Measurements from ENCODE around the gene CLDND1. TPM values are rescaled to one million over a fixed set of nuclear protein-coding genes. Genes with fewer than 3 reads are reported as not detected.
A peak's percentile ranks its signal among the peaks of the same experiment; 100 is the strongest.

CLDND1 gene
- total RNA-seq, 1 donor from 2014 or later: 160 TPM

DNA sequence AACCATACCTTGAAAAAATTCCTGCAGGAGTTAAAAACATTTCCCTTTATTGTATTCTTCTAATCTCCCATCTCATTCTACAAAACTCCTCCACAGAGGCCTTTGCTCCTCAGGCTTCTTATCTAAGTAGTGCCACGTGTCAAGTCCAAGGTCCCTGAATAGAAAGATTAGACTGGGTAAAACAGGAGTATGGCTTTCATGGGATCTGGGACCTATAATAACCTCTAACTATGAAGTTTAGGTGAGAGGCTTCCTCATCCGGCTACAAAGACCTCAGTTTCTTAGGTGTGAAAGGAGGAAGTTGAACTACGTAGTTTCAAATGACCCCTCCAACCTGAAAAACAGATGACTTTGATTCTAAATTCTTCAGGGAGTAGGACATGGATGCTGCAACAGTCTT is 29.1 kb upstream of the CLDND1 start:
- DNase-seq (ENCODE audit: low read depth): no peak

GRCh38 chr3:98551236-98551635 is 28.5 kb upstream of the CLDND1 start:
- DNase-seq (ENCODE audit: low read depth): no peak

DNA sequence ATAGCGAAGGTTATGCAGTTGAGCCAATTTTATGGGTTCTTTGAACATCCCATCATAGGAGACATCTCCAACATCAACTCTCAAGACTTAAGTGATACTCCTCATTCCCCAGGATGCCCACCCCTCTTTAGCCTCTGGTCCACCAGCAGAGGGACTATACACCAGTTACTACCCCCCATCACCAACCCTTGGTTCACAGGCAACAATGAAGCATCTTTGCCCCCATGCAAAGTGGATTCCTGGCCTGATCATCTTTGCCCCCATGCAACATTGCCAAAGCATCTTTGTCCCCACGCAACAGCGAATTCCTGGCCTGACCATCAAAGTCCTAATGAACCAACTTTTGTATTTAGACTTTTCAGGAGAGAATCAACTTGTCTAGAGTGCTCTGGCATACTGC is 28.1 kb upstream of the CLDND1 start:
- DNase-seq (ENCODE audit: low read depth): no peak

DNA sequence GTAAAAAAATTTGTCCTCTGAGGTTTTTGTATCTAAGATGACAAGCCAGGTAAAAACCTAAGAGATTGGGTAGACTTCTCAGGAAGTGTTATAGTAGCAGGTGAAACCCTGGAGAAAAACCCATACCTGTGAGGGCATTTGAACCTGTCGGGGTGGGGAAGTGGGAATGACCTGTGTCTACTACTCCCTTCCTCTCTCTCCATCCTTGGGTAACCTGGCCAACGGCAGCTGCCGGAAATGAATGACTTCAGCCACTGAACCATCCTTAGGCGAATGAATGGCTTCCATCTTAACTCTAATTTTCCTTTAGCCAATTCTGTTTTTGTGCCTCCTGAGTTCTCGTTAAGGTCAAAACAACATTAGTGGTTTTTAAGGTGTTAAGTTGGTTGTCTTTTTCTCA is 25.8 kb upstream of the CLDND1 start:
- DNase-seq (ENCODE audit: low read depth): no peak

GRCh38 chr3:98545940-98546339 is 23.2 kb upstream of the CLDND1 start:
- DNase-seq (ENCODE audit: low read depth): no peak

GRCh38 chr3:98542623-98543022 is 19.9 kb upstream of the CLDND1 start:
- DNase-seq (ENCODE audit: low read depth): no peak

GRCh38 chr3:98541695-98542094 is 19.0 kb upstream of the CLDND1 start:
- DNase-seq (ENCODE audit: low read depth): no peak

DNA sequence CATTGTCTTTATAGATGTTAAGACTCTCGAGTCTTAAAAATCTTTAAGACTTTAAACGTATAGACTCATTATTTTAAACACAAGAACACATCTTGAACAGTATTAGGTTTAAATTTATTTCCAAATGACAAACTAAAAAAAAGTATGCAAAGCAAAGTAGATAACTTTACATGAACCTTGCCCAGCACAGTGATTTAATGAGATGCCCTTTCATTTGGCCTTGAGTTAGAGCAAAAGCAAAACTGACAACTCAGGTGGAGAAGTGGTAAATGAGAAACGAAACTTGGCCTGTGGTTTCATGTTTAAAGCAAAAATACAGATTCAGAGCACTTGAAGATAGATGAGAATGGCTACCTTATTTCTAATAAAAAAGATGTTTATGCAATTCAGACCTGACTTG is 17.6 kb upstream of the CLDND1 start:
- DNase-seq (ENCODE audit: low read depth): no peak

DNA sequence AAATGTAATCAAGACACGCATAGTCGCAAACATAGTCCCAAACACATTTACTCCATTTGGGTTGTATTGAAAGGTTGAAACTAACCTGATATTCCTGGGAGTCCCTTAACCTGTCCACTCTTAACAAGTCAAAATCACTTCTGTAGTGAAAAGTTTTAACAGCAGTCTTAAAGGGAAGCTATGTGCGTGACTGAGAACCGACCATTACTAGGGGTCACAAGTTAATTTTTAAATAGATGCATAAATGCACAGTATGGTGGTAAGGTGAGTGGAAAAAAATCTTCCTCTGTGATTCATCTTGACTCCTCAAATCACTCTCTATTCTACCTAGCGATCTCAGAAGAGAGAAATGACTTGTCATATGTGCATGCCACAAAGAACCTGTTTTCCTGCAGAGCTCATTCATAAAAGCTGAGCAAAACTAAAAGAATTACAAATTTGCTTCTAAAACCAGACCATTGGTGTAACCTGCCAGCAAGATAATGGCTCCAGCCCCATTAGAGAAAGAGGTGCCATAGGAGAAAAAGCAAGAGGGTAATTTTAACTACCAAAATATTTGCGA is 13.8 kb upstream of the CLDND1 start:
- peak; percentile 65 for DNase-seq (ENCODE audit: low read depth)

DNA sequence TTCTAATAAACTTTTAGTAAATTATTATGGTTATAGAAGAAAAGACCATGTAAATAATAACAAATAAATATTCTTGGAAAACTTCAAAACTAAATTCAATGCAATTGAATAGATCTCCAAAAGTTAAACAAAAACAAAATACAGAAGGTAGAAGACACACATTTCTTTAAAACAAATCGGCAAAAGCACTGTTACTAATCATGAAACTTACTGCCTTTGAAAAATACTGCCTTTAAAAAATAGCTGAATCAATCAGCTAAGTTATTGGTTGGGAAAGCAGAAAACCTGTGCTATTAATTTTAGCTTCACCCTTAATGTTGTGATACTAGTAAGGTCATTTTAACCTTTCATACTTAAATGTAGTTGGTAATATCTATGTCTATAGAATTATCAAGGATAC is 12.0 kb upstream of the CLDND1 start:
- DNase-seq (ENCODE audit: low read depth): no peak

- no peak for DNase-seq (ENCODE audit: low read depth)
Observed at GRCh38 chr3:98534168-98534567, 11.5 kb upstream of the CLDND1 start.

- no peak for DNase-seq (ENCODE audit: low read depth)
Observed at GRCh38 chr3:98532709-98533571, 10.2 kb upstream of the CLDND1 start.

DNA sequence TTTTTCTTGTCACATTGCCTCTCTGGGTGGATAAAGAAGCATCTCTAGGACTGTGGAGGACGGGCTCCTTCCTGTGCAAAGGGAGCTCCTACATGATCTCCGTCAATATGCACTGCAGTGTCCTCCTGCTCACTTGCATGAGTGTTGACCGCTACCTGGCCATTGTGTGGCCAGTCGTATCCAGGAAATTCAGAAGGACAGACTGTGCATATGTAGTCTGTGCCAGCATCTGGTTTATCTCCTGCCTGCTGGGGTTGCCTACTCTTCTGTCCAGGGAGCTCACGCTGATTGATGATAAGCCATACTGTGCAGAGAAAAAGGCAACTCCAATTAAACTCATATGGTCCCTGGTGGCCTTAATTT is 9.6 kb upstream of the CLDND1 start:
- DNase-seq (ENCODE audit: low read depth): no peak

DNA sequence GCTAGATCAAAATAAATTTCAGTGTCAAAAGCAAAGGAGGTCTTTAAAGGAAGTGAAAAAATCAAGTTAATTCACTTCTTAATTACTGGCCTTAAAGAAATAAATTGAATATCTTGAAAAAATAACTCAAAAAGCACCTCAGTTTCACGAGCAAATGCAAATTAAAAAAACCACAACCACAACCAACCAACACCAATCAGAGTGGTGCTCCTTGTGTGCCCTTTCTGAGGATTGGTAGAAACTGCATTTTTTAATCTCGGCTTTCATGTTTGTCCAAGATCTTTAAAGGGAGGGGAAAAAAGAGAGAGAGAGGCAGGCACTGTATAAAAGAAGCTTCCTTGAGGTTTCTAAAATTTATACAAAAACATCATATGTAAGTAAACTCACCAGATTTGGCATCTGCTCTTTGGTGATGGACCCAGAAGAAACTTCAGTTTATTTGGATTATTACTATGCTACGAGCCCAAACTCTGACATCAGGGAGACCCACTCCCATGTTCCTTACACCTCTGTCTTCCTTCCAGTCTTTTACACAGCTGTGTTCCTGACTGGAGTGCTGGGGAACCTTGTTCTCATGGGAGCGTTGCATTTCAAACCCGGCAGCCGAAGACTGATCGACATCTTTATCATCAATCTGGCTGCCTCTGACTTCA is 9.0 kb upstream of the CLDND1 start, which contains the start of gene GPR15:
Gene GPR15 (plus strand): TSS at position 357 of the 653 bp plus-strand sequence. CDS start 56 bp downstream, at position 413.
- DNase-seq (ENCODE audit: low read depth): no peak

- DNase-seq (ENCODE audit: low read depth): no peak
Observed at GRCh38 chr3:98530676-98531075, 8.0 kb upstream of the CLDND1 start.

DNA sequence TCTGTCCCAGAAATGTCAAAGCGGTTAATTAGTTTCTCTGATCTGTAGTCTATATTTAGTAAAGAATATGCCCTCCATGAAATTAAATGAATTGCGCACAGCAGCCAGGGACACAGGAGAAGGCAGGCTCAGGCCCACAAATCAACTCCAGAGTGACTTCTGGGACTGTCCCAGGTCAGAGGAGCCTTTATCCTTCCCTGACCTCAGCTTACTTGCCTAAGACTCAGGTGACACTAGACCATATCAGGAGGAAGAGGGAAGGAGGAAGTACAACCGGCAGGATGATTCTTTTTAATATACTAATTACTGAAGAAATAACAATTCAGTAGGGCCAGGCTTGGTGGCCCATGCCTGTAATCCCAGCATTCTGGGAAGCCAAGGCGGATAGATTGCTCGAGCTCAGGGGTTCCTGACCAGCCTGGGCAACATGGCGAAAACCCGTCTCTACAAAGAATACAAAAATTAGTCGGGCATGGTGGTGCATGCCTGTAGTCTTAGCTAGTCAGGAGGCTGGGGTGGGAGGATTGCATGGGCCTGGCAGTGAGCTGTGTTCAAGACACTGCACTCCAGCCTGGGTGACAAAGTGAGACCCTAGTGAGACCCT is 7.3 kb upstream of the CLDND1 start:
- no peak for DNase-seq (ENCODE audit: low read depth)

GRCh38 chr3:98528474-98529346 is 6.0 kb upstream of the CLDND1 start:
- no peak for DNase-seq (ENCODE audit: low read depth)

DNA sequence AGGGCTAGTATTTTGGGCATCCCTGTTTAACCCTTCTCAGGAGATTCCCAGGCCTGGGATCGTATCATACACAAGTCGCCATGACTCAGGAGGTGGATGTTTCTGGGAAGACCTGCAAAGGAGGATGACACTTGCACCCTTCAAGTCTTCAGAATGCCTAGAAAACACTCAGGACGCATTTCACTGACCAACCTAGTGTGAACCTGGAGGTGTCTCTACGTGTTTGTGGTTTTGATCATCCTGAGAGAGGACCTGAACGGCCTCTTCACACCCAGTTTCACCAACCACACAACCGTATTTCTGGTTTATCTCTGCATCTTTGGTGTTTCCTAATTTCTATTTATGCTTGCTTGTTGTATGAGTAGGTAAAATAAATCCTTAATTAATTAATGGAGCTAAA is 2.8 kb upstream of the CLDND1 start:
- no peak for DNase-seq (ENCODE audit: low read depth)

DNA sequence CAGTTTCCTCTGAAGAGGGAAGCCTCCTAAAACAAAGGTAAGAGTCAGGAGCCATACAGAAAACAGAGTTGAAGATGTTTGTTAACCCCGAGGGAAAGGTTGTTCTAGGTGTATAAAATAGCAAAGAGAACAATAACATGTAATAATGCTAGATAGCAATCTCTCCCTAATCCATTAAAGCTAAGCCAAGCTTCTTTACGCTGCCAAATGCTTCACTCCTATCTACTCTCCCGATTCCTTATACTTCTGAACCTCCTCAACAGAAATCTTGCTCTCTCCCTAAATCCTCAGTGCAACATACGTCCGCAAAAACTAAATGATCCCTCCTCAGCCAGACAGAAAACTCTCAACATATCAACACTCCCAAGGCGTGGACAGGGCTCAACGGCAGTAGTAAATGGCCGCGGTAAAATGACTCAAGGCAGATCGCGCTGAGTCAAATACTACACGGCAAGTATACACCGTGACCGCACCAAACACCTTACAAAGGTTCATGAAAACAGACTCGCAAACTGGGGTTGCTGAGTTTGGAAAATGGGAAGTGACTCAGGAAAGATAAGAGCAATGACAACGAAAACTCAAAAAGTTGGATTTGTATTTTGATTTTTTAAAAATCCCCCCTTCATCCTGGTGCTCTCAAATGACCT is 682 bp downstream of the CLDND1 start:
- DNase-seq (ENCODE audit: low read depth): peak; percentile 75

- DNase-seq (ENCODE audit: low read depth): peak; percentile 56
Observed at GRCh38 chr3:98519351-98519750, 3.4 kb downstream of the CLDND1 start.

- no peak for DNase-seq (ENCODE audit: low read depth)
Observed at GRCh38 chr3:98518816-98519215, 3.9 kb downstream of the CLDND1 start.
